PC-3 (cell line): ENCODE measurements around the gene CHST9. TPM values are rescaled to one million over a fixed set of nuclear protein-coding genes. Genes with fewer than 3 reads are reported as not detected.

Source experiments
- ATAC-seq: fragments of 200-7000 bp; cut with Tn5 transposase; 2 replicates; pipeline ENCODE4 v1.9.1; 2020; ENCODE audit warnings: mild to moderate bottlenecking, moderate library complexity
- BruUV-seq: library from RNA; stranded (reverse); fragments of 400-500 nt; replicated peaks from 2 replicates; lab custom pipeline; 2021; lab: Mats Ljungman, UMichigan
- CTCF ChIA-PET: fragments of 300-600 bp; sonication (Branson Sonifier 250); formaldehyde crosslinking; loops from one replicate; lab custom pipeline; 2022; ENCODE audit warnings: antibody characterized with exemption; lab: Charles Lee
- POLR2A ChIA-PET: fragments of 300-600 bp; sonication (Branson Sonifier 250); formaldehyde crosslinking; loops from one replicate; lab custom pipeline; 2022; ENCODE audit warnings: antibody characterized with exemption; ENCODE audit not compliant: unreplicated experiment; lab: Charles Lee
- DNase-seq: peaks from one replicate; pipeline ENCODE4 v3.0.0-alpha.2; 2015
- H2AFZ ChIP-seq: fragments of 300-600 bp; sonication (generic); 2 replicates; pipeline ENCODE4 v1.6.0; 2016; ENCODE audit warnings: antibody characterized with exemption, low read length
- H3F3A ChIP-seq: fragments of 300-600 bp; sonication (generic); one replicate; pipeline ENCODE4 v1.6.0; 2017; ENCODE audit warnings: antibody characterized with exemption, low read length, control low read depth, mild to moderate bottlenecking; ENCODE audit not compliant: unreplicated experiment
- H3K27ac ChIP-seq: fragments of 300-600 bp; sonication (generic); 2 replicates; pipeline ENCODE4 v1.5.1; 2016; ENCODE audit warnings: mild to moderate bottlenecking, low read length
- H3K27me3 ChIP-seq: fragments of 300-600 bp; sonication (generic); 2 replicates; pipeline ENCODE4 v1.6.1; 2016; ENCODE audit warnings: low read length, mixed read lengths
- H3K36me3 ChIP-seq: fragments of 300-600 bp; sonication (generic); 2 replicates; pipeline ENCODE4 v1.6.1; 2016; ENCODE audit warnings: low read depth, mixed run types, low read length, mixed read lengths
- H3K4me1 ChIP-seq: fragments of 300-600 bp; sonication (generic); 2 replicates; pipeline ENCODE4 v1.5.1; 2016; ENCODE audit warnings: low read length; ENCODE audit not compliant: insufficient read depth
- H3K4me2 ChIP-seq: fragments of 300-600 bp; sonication (generic); 2 replicates; pipeline ENCODE4 v1.6.0; 2016; ENCODE audit warnings: low read length
- H3K4me3 ChIP-seq: fragments of 300-600 bp; sonication (generic); 2 replicates; pipeline ENCODE4 v1.5.1; 2016; ENCODE audit warnings: mild to moderate bottlenecking, low read length, mixed read lengths
- H3K79me2 ChIP-seq: fragments of 300-600 bp; sonication (generic); 2 replicates; pipeline ENCODE4 v1.6.1; 2017; ENCODE audit warnings: low read length, mixed read lengths
- H3K9ac ChIP-seq: fragments of 300-600 bp; sonication (generic); 2 replicates; pipeline ENCODE4 v1.6.0; 2016; ENCODE audit warnings: mild to moderate bottlenecking, low read length
- H3K9me2 ChIP-seq: fragments of 300-600 bp; sonication (generic); replicated peaks from 2 replicates; pipeline ENCODE4 v1.6.1; 2016; ENCODE audit warnings: mixed run types, low read length, mixed read lengths
- H3K9me3 ChIP-seq: fragments of 300-600 bp; sonication (generic); 2 replicates; pipeline ENCODE4 v1.6.1; 2016; ENCODE audit warnings: low read length, mixed read lengths
- H4K20me1 ChIP-seq: fragments of 300-600 bp; sonication (generic); 2 replicates; pipeline ENCODE4 v1.6.1; 2016; ENCODE audit warnings: low read length, mixed read lengths
- CTCF ChIP-seq: fragments of 300-600 bp; sonication (generic); conservative IDR thresholded peaks from 2 replicates; pipeline ENCODE4 v1.5.1; 2017; ENCODE audit warnings: antibody characterized with exemption, low read depth, mild to moderate bottlenecking, low read length
- EZH2 ChIP-seq: fragments of 300-600 bp; sonication (generic); IDR thresholded peaks from one replicate; pipeline ENCODE4 v1.6.1; 2017; ENCODE audit warnings: antibody characterized with exemption, mild to moderate bottlenecking, low read length; ENCODE audit not compliant: unreplicated experiment
- EZH2phosphoT487 ChIP-seq: fragments of 300-600 bp; sonication (generic); IDR thresholded peaks from 2 replicates; pipeline ENCODE4 v1.6.1; 2018; ENCODE audit warnings: mild to moderate bottlenecking, antibody characterized with exemption, low read length, borderline replicate concordance
- intact Hi-C: fragments of 100-400 bp; cut with micrococcal nuclease; formaldehyde crosslinking; loops from 2 replicates; pipeline ENCODE4 v1.9.0; 2023
- total RNA-seq: library from RNA; depleted of rRNA; stranded (reverse); fragments of >200 nt; gene quantifications from 2 replicates; pipeline ENCODE4 v1.2.3, GENCODE V29; 2014

CHST9 gene
- total RNA-seq, 1 experiment from 2014 or later: not detected

- H4K20me1 ChIP-seq: no peaks in the 10 kb centered on the region
- intact Hi-C loops: no loop called here
- H3F3A ChIP-seq: no peaks in the 10 kb centered on the region
- no peak overlapping the region for H3K4me2 ChIP-seq
- no peak overlapping the region for H2AFZ ChIP-seq
- H3K27ac ChIP-seq: no peak overlapping the region
- ATAC-seq (no peak), DNase-seq (no peak)
- no peaks in the 10 kb centered on the region for H3K9me3 ChIP-seq
- ChIA-PET CTCF (no interaction called here), POLR2A (no interaction called here)
- no peaks in the 10 kb centered on the region for H3K36me3 ChIP-seq
- H3K27me3 ChIP-seq: peaks cover 4% of the 10 kb centered on the region; the same call in 1 of the 2 replicates
- no peaks in the 10 kb centered on the region for H3K79me2 ChIP-seq
- BruUV-seq: no TSS peak
- no peaks in the 10 kb centered on the region for H3K4me1 ChIP-seq
- no peak overlapping the region for H3K9ac ChIP-seq
- H3K9me2 ChIP-seq: no peaks in the 10 kb centered on the region
- TF ChIP-seq EZH2phosphoT487: no peak
- no peak for TF ChIP-seq EZH2
- TF ChIP-seq CTCF: no peak
- H3K4me3 ChIP-seq: no peak overlapping the region
These were observed 12.9 kb upstream of the CHST9 start for GRCh38 chr18:27198036-27198435.

GRCh38 chr18:27188309-27188708 is 3.2 kb upstream of the CHST9 start:
- BruUV-seq: no TSS peak
- Histone ChIP-seq H3K4me3 (no peak overlapping the region), H3K9ac (no peak overlapping the region), H3K27ac (no peak overlapping the region), H2AFZ (no peak overlapping the region), H3K9me3 (no peaks in the 10 kb centered on the region), H3K79me2 (no peaks in the 10 kb centered on the region), H3K4me1 (no peaks in the 10 kb centered on the region), H3K36me3 (no peaks in the 10 kb centered on the region), H3K4me2 (no peak overlapping the region), H3K27me3 (peaks cover 72% of the 10 kb centered on the region), H3F3A (no peaks in the 10 kb centered on the region), H4K20me1 (0 out of 2 replicates have a peak, but pooled peaks cover 4% of the 10 kb centered on the region), H3K9me2 (no peaks in the 10 kb centered on the region)
- ChIA-PET POLR2A (no interaction called here), CTCF (no interaction called here)
- intact Hi-C loops: no loop called here
- no peak for DNase-seq
- ATAC-seq: no peak
- TF ChIP-seq CTCF (no peak), EZH2phosphoT487 (no peak), EZH2 (no peak)

GRCh38 chr18:27185897-27186296 is 789 bp upstream of the CHST9 start:
- H3K9ac ChIP-seq: no peak overlapping the region
- POLR2A ChIA-PET: no interaction called here
- H3K79me2 ChIP-seq: no peaks in the 10 kb centered on the region
- H3K4me1 ChIP-seq: no peaks in the 10 kb centered on the region
- CTCF ChIA-PET: no interaction called here
- H2AFZ ChIP-seq: no peak overlapping the region
- H4K20me1 ChIP-seq: 0 out of 2 replicates have a peak, but pooled peaks cover 2% of the 10 kb centered on the region
- BruUV-seq: no TSS peak
- no peak for ATAC-seq
- H3K27me3 ChIP-seq: peaks cover 76% of the 10 kb centered on the region
- TF ChIP-seq CTCF (no peak), EZH2phosphoT487 (no peak), EZH2 (peak; percentile 22)
- DNase-seq: no peak
- no peaks in the 10 kb centered on the region for H3K9me2 ChIP-seq
- H3K9me3 ChIP-seq: no peaks in the 10 kb centered on the region
- no peak overlapping the region for H3K27ac ChIP-seq
- H3K4me3 ChIP-seq: no peak overlapping the region
- no peaks in the 10 kb centered on the region for H3F3A ChIP-seq
- H3K4me2 ChIP-seq: no peak overlapping the region
- intact Hi-C loops: no loop called here
- H3K36me3 ChIP-seq: no peaks in the 10 kb centered on the region
